ENCODE data around the gene LGALS4.
"Not testable (repeated sequence)": the region's sequence is repeated elsewhere in the genome, so short reads cannot be mapped to it uniquely, and the experiment has no call there.

The LGALS4 gene

GRCh38 chr19:38816131-38816750, 3.5 kb upstream of the LGALS4 start:
- Mint-ChIP-seq H3K4me1 (ENCODE audit: low read depth) (peaks cover 3% of the 10 kb centered on the region), H3K4me3 (no peak overlapping the region), H3K27me3 (no peaks in the 10 kb centered on the region), H3K9me3 (no peaks in the 10 kb centered on the region), H3K27ac (no peak overlapping the region), H3K36me3 (ENCODE audit: low read depth) (peaks cover 22% of the 10 kb centered on the region)

GRCh38 chr19:38815059-38816001, 2.6 kb upstream of the LGALS4 start:
- Mint-ChIP-seq H3K4me3 (no peak overlapping the region), H3K27me3 (no peaks in the 10 kb centered on the region), H3K4me1 (ENCODE audit: low read depth) (peaks cover 3% of the 10 kb centered on the region), H3K9me3 (no peaks in the 10 kb centered on the region), H3K27ac (no peak overlapping the region), H3K36me3 (ENCODE audit: low read depth) (peaks cover 15% of the 10 kb centered on the region)

DNA sequence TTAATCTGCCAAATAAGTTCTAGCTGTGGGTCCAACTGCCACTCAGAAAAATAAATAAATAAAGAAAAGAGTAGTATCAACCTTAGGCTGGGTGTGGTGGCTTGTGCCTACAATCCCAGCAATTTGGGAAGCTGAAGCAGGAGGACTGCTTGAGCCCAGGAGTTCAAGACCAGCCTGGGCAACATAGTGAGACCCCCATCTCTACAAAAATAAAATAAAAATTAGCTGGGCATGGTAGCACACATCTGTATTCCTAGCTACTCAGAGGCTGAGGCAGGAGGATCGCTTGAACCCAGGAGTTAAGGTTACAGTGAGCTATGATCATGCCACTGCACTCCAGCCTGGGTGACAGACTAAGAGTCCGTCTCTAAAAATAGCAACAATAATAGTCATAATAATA, 1.2 kb upstream of the LGALS4 start:
- peaks cover 15% of the 10 kb centered on the region for H3K36me3 Mint-ChIP-seq (ENCODE audit: low read depth)
- not testable (repeated sequence) for H3K4me1 Mint-ChIP-seq (ENCODE audit: low read depth); H3K27ac Mint-ChIP-seq; H3K27me3 Mint-ChIP-seq; H3K4me3 Mint-ChIP-seq; H3K9me3 Mint-ChIP-seq

DNA sequence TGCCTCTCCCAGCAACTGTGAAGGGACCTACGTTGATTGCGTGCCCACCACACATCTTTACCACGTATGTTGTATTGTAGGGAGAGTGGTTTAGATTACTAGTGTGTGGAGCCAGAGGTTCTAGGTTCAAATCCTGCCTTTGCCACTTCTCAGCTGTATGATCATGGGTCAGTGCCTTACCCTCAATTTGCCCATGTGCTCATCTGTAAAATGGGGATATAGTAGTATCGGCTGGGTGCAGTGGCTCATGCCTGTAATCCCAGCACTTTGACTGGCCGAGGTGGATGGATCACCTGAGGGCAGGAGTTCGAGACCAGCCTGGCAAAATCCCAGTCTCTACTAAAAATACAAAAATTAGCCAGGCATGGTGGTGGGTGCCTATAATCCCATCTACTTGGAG, 578 bp upstream of the LGALS4 start:
- Mint-ChIP-seq H3K27ac (no peak overlapping the region), H3K27me3 (no peaks in the 10 kb centered on the region), H3K4me1 (ENCODE audit: low read depth) (no peaks in the 10 kb centered on the region), H3K36me3 (ENCODE audit: low read depth) (peaks cover 15% of the 10 kb centered on the region), H3K4me3 (no peak overlapping the region), H3K9me3 (no peaks in the 10 kb centered on the region)

DNA sequence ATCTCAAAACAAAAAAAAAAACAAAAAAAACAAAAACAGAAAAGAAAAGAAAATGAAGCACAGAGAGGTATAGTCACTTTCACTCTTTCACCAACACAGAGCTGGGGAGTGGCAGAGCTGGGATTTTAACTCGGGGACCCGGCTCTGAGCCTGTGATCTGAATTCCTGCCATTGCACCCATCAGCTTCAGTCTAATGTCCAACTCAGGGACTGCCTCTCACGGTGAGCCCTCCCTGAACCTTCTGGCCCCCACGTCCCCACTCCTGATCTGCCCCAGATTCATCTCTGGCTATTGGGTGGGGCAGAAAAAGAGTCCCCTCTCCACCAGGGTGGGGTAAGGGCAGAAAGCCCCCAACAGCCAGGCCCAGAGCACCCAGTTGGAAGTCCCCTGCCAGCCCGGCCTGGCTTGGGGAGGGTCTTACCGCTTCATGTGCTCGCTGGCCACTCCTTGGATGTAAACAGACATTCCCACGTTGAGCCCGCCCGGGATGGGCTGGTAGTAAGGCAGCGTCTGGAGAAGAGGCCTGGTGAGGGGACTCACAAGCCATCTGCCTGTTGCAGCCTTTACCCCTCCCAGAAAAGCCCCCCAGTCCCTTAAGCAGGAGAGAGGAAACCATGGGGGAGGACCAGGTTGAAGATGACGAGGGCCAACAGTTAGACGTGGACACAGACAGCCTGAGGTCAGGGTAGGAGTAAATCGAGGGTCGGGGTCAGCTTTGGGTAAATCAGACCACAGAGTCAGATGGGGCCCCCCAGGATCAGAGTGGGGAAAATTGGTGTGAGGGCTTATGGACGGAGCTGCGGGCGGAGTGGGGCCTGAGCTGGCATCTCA, 520 bp downstream of the LGALS4 start:
- Mint-ChIP-seq H3K27ac (no peak overlapping the region), H3K9me3 (no peaks in the 10 kb centered on the region), H3K4me3 (no peak overlapping the region), H3K4me1 (ENCODE audit: low read depth) (no peaks in the 10 kb centered on the region), H3K36me3 (ENCODE audit: low read depth) (peaks cover 15% of the 10 kb centered on the region), H3K27me3 (no peaks in the 10 kb centered on the region)

GRCh38 chr19:38809592-38810252, 3.0 kb downstream of the LGALS4 start:
- no peaks in the 10 kb centered on the region for H3K36me3 Mint-ChIP-seq (ENCODE audit: low read depth)
- no peak overlapping the region for H3K4me3 Mint-ChIP-seq
- no peaks in the 10 kb centered on the region for H3K9me3 Mint-ChIP-seq
- H3K4me1 Mint-ChIP-seq (ENCODE audit: low read depth) = peaks cover 4% of the 10 kb centered on the region
- no peak overlapping the region for H3K27ac Mint-ChIP-seq
- no peaks in the 10 kb centered on the region for H3K27me3 Mint-ChIP-seq

GRCh38 chr19:38808741-38809140, 4.0 kb downstream of the LGALS4 start:
- H3K27me3 Mint-ChIP-seq = no peaks in the 10 kb centered on the region
- H3K9me3 Mint-ChIP-seq = no peaks in the 10 kb centered on the region
- H3K4me3 Mint-ChIP-seq = no peak overlapping the region
- H3K27ac Mint-ChIP-seq = no peak overlapping the region
- H3K4me1 Mint-ChIP-seq (ENCODE audit: low read depth) = peaks cover 4% of the 10 kb centered on the region
- H3K36me3 Mint-ChIP-seq (ENCODE audit: low read depth) = no peaks in the 10 kb centered on the region

DNA sequence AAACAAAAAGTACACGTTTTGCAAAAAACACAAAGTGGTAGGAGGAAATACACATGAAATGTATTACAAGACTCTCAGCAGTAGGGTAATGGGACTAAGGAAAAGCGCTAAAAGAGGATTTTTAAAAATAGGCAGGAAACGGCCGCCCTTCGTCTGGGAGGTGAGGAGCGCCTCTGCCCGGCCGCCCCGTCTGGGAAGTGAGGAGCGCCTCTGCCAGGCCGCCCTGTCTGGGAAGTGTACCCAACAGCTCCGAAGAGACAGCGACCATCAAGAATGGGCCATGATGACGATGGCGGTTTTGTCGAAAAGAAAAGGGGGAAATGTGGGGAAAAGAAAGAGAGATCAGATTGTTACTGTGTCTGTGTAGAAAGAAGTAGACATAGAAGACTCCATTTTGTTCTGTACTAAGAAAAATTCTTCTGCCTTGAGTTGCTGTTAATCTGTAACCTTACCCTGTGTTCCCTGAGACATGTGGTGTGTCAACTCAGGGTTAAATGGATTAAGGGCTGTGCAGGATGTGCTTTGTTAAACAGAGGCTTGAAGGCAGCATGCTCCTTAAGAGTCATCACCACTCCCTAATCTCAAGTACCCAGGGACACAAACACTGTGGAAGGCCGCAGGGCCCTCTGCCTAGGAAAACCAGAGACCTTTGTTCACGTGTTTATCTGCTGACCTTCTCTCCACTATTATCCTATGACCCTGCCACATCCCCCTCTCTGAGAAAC, 5.2 kb downstream of the LGALS4 start:
- not testable (repeated sequence) for H3K9me3 Mint-ChIP-seq; H3K27ac Mint-ChIP-seq; H3K4me1 Mint-ChIP-seq (ENCODE audit: low read depth); H3K4me3 Mint-ChIP-seq; H3K27me3 Mint-ChIP-seq; H3K36me3 Mint-ChIP-seq (ENCODE audit: low read depth)

- H3K27me3 Mint-ChIP-seq = no peaks in the 10 kb centered on the region
- H3K36me3 Mint-ChIP-seq (ENCODE audit: low read depth) = no peaks in the 10 kb centered on the region
- no peak overlapping the region for H3K27ac Mint-ChIP-seq
- no peaks in the 10 kb centered on the region for H3K9me3 Mint-ChIP-seq
- no peak overlapping the region for H3K4me3 Mint-ChIP-seq
- peaks cover 4% of the 10 kb centered on the region for H3K4me1 Mint-ChIP-seq (ENCODE audit: low read depth)
Measured at GRCh38 chr19:38806371-38806770, 6.4 kb downstream of the LGALS4 start.

DNA sequence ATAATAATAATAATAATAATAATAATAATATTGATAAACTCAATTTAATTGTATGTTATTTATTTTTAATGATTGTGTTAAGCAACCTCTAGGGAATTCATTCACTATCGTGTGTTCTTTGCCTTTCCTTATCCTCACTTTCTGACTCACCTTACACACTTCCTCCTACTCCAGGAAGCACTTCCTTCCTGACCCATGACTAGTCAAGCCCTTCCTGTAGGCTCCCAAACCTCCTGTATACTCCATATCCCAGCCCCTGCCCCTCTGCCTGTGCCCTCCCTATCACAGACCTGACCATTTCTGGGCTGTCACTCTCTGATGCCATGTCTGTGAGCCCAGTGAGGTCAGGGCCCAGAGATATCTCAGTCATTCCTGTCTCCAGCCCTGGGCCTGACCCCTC, 7.6 kb downstream of the LGALS4 start:
- Mint-ChIP-seq H3K27ac (peak overlapping the region; percentile 76), H3K36me3 (ENCODE audit: low read depth) (no peaks in the 10 kb centered on the region), H3K27me3 (no peaks in the 10 kb centered on the region), H3K4me1 (ENCODE audit: low read depth) (peaks cover 4% of the 10 kb centered on the region), H3K4me3 (no peak overlapping the region), H3K9me3 (no peaks in the 10 kb centered on the region)

DNA sequence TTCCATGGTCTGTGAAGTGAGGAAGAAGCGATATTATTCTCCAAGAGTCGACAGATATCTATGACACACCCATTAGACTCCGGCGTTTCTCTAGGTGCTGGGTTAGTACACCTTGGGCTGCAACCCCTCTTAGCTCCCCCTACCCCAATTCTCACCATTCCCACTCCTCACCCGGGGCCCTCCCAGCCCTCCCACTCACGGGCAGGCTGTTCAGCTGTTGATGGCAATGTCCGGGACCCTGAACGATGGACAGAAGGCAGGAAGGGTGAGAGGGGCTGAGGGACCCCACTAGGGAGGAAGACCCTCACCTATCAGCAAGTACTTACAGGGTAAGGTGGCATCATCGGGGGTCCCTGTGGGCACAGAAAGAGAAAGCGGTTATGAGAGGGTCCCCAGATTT, 9.2 kb downstream of the LGALS4 start:
- no peaks in the 10 kb centered on the region for H3K9me3 Mint-ChIP-seq
- H3K27ac Mint-ChIP-seq = no peak overlapping the region
- no peaks in the 10 kb centered on the region for H3K36me3 Mint-ChIP-seq (ENCODE audit: low read depth)
- H3K4me1 Mint-ChIP-seq (ENCODE audit: low read depth) = peaks cover 4% of the 10 kb centered on the region
- no peaks in the 10 kb centered on the region for H3K27me3 Mint-ChIP-seq
- H3K4me3 Mint-ChIP-seq = no peak overlapping the region

GRCh38 chr19:38801359-38802095, 11.2 kb downstream of the LGALS4 start:
- no peaks in the 10 kb centered on the region for H3K9me3 Mint-ChIP-seq
- no peak overlapping the region for H3K27ac Mint-ChIP-seq
- peaks cover 4% of the 10 kb centered on the region for H3K4me1 Mint-ChIP-seq (ENCODE audit: low read depth)
- H3K4me3 Mint-ChIP-seq = no peak overlapping the region
- H3K27me3 Mint-ChIP-seq = no peaks in the 10 kb centered on the region
- no peaks in the 10 kb centered on the region for H3K36me3 Mint-ChIP-seq (ENCODE audit: low read depth)

DNA sequence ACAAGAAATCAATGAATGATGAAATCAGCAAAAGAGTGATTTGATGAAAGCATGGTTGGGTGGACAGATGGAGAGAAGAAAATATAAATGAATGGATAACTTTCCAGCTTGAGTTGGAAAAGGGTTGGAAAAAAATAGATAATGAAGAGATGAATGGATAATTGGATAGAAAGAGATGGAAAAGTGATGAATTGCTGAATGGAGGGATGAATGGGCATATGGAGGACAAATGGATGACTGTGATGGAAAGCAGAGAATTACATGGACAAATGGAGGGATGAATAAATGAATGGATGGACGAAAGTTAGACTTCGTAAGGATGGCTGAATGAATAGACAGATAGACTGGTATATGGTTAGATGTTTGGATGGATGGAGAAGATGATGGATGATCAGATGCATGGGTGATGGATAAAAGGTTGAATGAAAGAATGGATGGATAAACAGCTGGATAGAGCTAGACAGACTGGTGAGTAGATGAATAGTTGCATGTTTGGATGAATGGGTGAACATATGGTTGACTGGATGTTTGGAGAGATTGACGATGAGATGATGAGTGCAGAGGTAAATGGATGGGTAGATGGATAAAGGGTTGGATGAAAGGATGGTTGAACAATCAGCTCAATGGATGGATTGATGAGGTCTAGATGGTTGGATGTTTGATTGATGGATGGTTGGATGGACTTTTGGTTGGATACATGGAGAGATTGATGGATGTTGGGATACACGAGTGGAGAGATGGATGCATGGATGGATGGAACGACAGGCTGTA, 12.0 kb downstream of the LGALS4 start:
- H3K9me3 Mint-ChIP-seq = no peaks in the 10 kb centered on the region
- H3K36me3 Mint-ChIP-seq (ENCODE audit: low read depth) = no peaks in the 10 kb centered on the region
- peaks cover 4% of the 10 kb centered on the region for H3K4me1 Mint-ChIP-seq (ENCODE audit: low read depth)
- no peak overlapping the region for H3K27ac Mint-ChIP-seq
- no peaks in the 10 kb centered on the region for H3K27me3 Mint-ChIP-seq
- H3K4me3 Mint-ChIP-seq = no peak overlapping the region

Data from stimulated activated naive CD8-positive, alpha-beta T cell treated with anti-CD3 and anti-CD28 coated beads, Interleukin-15, Interleukin-2, amounts not matched to agents 100 ng/mL and 50 ng/mL, for 24 hours (primary cell).